Hematopoietic multipotent progenitor cell treated with erythropoietin and hydrocortisone succinate and interleukin-3 and kit ligand, for 15 days (in vitro differentiated cells): ENCODE data around the gene SPATA12.
A peak's percentile ranks its signal among the peaks of the same experiment; 100 is the strongest.
"Not testable (repeated sequence)": the region's sequence is repeated elsewhere in the genome, so short reads cannot be mapped to it uniquely, and the experiment has no call there.

Source experiments
- DNase-seq: peaks from one replicate; pipeline ENCODE4 v3.0.0-alpha.2; 2015; ENCODE audit warnings: low spot score

SPATA12 gene

GRCh38 chr3:57083266-57083995 lies 23.0 kb downstream of the SPATA12 start:
- DNase-seq = not testable (repeated sequence)

GRCh38 chr3:57085211-57085610 lies 24.7 kb downstream of the SPATA12 start:
- DNase-seq = no peak

DNA sequence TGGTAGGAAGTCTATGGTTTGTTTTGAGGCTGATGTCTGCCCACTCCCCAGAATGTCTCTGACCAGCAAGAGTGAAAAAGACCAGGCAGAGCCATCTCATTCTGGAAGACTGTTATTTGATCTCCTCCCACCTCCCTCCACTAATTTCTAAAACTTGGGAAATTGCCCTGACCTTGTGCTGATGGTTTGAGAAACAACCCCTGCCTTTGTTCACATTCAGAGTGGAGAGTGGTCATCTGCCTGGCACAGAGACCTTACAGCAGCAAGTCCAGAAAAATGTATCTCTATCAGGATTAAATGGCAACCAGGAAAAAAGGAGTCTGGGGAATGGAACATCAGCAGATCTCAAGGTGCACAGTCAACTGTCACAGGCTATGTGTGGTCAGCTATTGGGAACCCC lies 25.7 kb downstream of the SPATA12 start:
- DNase-seq = no peak

- DNase-seq = no peak
Observed at GRCh38 chr3:57087361-57088092, 27.1 kb downstream of the SPATA12 start.

DNA sequence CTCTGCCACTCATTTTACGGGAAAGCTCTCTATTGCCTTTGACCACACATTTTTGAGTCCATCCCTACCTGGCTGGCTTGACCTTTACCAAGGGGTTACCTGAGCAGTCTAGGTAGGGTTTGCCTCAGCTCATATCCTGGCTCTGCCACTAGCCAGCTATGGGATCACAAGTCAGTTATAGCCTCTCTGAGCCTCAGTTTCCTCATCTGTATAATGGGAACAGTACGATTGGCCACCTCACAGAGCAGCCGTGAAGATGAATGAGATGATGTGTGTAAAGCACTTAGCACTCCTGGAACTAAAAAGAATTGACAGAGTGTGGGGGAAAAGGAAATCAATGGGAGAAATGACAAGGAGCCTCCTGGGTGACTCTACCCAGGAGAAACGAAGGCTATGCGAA lies 28.0 kb downstream of the SPATA12 start:
- DNase-seq = no peak

GRCh38 chr3:57089043-57089442 lies 28.6 kb downstream of the SPATA12 start:
- DNase-seq = no peak

GRCh38 chr3:57091521-57092273 lies 31.2 kb downstream of the SPATA12 start:
- no peak for DNase-seq

DNA sequence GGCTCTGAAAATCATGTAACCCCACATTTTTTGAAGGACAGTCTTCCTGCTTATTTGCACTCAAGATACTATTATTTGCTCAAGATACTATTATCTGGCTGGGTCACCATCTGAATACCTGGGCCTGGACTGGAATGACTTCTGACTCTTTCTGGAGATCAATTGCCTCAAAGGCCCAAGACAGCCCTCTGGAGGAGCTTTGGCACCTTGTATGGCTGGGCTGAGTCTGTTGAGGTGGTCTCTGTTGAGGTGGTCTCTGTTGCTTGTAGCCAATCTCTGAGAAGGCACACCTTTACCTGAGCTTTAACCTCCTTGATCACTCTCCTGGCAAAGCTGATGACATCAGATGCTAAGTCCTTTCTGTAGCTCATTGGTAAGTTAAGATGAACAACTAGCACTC lies 33.0 kb downstream of the SPATA12 start:
- DNase-seq = no peak

- DNase-seq = no peak
Observed at GRCh38 chr3:57093971-57094535, 33.6 kb downstream of the SPATA12 start.

- DNase-seq = no peak
Observed at GRCh38 chr3:57094575-57094974, 34.1 kb downstream of the SPATA12 start.

DNA sequence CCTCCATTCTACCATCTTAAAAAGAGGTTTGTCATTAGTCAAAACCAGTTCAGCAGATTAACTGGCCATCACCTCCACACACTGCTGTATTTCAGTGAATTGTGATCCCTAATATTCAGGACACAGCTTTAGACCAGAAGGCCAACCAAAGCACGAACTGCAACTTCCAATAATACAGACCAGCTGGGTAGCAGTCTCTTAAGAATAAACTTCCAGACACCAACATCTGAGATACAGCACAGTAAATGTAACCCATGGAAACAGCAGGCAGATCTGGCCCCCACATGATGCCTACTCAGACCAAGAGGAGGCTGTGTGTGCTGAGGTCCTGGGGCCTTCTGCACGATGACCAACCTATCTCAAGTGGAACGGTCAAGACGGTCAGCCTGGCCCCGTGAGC lies 34.9 kb downstream of the SPATA12 start:
- DNase-seq = no peak

DNA sequence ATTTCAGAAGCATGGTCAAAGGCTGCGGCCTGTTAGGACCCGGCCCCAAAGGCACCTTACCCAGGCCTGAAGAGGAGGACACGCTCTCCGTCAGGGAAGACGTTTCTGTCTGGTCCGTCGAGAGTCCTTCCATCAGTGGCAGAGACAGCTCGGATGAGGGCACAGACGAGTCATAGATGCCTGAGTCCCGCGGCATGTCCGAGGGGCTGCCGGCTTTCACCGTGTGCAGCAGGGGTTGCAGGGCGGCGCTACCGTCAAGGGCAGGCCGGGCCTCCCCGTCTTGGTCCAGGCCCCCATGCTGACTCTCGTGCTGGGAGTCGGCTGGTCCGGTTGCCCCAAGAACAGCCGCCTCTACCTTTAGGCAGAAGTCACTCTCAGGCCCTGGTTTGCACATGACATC lies 37.1 kb downstream of the SPATA12 start:
- no peak for DNase-seq

DNA sequence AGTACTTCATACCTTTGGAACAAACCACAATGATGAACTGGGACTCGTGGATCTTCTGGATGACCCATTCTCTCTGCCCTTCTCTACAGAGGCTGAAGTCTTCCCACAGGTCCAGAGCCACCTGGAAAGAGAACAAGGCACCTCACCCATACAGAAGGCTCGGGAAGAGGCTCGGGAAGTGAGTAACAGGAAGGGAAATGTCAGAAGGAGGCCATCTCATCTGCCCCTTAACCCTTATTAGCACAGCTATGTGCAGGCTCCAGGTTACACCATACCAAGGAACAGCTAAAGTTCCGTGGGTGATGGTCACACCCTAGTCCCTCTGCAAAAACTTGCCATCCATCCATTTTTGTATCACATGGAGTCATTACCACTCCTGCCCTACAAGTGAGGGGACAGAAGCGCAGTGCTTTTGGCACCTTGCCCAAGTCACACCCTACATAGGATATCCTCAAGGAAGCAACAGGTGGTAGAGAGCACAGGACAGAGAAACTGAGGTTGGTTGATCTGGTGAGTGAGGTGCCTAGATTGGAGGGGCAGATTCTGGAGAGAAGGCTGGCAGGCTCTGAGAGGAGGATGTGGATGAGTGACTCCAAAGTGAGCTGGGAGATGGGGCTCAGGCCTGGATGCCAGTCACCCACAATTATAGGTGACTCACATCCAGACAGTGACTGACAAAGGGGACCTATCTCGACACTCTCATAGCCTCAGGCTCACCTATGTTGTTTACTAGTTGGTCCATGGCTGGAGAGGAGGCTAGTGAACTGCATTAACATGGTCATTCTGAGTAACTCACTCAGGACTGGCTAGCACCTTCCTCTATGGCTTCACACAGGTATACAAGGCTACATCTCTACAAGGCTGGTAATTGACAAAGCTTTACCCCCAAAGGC lies 38.2 kb downstream of the SPATA12 start:
- DNase-seq = no peak

DNA sequence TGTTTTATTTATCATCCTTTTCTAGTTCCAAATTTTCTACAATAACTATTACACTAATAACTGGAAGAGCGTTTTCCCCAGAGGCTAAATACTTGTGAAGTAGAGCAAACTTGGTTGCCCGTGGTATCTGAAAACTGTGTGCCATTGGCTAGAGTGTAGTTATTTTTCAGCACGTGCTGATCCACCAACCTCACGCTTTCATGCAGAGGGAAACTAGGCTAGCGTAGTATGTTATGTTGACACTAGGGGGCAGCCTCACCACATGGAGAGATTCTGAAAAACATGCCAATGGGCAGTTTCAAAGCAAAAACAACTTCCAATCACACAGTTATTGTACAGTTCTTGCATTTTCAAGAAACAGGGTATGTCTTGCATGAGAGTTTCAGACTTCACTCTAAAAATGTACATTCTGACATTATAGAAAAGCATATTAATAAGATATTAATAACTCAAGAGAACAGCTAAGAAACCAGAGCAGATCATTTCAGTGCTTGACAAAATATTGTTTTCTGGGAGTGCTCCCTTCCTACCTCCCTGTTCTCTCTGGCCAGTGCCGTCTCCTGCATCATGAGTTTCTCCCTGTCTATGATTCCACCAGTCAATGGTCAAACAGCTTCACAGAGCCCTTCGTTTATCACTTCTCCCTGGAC lies 39.7 kb downstream of the SPATA12 start:
- peak; percentile 58 for DNase-seq

GRCh38 chr3:57105585-57105984 lies 45.1 kb downstream of the SPATA12 start:
- DNase-seq = no peak

- DNase-seq = no peak
Observed at GRCh38 chr3:57108684-57109083, 48.2 kb downstream of the SPATA12 start.

- DNase-seq = no peak
Observed at GRCh38 chr3:57109437-57110199, 49.2 kb downstream of the SPATA12 start.

- no peak for DNase-seq
Observed at GRCh38 chr3:57110214-57110613, 49.8 kb downstream of the SPATA12 start.

DNA sequence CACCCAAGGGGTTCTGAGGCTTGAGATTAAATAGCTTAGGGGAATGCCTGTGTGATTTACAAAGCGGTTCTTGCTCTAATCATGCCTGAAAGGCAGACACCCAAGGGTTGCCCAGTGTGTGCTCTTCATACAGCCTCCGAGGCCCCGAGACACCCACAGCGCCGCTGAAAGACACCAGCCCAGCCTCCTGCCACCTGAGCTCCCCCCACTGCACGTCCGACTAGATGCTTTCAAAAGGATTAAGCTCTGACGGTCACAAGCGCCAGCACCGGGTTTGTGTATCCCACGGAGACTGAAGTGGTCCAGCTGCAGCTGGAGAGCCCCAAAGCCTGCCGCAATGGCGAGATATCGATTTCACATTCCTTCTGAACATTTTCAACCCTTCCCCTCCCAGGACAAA lies 50.3 kb downstream of the SPATA12 start:
- DNase-seq = no peak

DNA sequence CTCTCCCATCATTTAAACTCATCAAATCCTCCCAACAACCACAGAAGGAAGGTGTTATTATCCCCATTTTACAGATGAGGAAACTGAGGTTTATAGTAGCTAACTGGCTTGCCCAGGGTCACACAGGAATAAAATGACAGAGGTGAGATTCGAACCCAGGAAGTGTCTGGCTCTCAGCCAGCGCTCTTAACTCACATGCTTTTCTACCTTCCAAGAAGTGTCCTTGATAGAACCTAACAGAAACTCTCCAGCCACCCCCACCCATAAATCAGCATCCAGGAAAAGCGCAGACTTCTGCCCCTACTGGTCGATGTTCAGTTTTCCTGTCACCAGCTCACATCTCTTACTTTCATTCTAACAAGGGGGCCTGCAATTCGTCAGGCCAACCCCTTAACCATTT lies 51.7 kb downstream of the SPATA12 start:
- DNase-seq = no peak
